AG04449 (cell line): ENCODE data around the gene GRAMD2A.

Experiments used
- CTCF ChIA-PET: fragments of 350-600 bp; formaldehyde crosslinking; extraction: SDS; loops from one replicate; lab custom pipeline; 2021; ENCODE audit warnings: antibody characterized with exemption; lab: Yijun Ruan, JAX
- POLR2A ChIA-PET: fragments of 400-600, 350-600 bp; formaldehyde crosslinking; extraction: SDS; loops from one replicate; lab custom pipeline; 2020; ENCODE audit warnings: antibody characterized with exemption, inconsistent platforms; lab: Yijun Ruan, JAX
- DNase-seq: peaks from one replicate; pipeline ENCODE4 v3.0.0-alpha.2; 2010; ENCODE audit warnings: low read depth, low spot score
- H3K4me3 ChIP-seq: 2 replicates; pipeline ENCODE4 v1.5.1; 2011; ENCODE audit warnings: low read depth, mild to moderate bottlenecking, control low read depth, low read length
- TF ChIP-seq, protein P1 (sequence below): IDR thresholded peaks from one replicate; pipeline ENCODE4 v1.5.1; 2011; ENCODE audit warnings: mild to moderate bottlenecking, moderate library complexity, low read length, control low read depth, inconsistent platforms; ENCODE audit not compliant: insufficient read depth; ENCODE audit errors: missing control alignments

Gene GRAMD2A

DNA sequence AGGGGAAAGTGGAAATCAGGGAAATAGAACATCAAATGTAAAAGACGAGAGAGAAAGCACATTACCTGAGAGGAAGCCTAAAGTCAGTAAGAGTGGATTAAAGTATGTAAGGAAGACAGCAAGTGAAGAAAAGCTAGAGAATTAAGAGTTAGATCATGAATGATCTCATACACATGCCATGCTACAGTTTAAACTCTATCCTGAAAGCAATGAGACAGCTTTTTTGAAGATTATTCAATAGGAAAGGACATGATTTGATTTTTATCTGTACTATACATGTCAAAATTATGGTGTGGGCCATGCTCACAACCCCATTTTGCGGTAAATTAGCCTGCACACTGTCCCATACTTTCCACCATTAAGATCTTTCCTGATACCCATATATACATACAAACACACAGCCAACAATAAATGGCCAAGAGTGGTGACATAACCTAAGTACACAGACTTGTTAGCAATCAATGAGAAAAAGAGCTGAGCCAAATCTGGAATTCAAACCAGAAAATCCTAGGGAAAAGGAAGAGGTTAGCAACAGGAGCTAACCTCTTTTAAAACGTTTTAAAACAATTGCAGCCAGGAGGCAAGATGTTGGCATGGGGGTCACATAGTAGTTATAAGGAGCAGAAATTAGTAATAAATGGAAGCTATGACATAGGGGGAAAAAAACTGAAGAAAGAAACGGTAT lies 84.1 kb downstream of the GRAMD2A start:
- ChIA-PET POLR2A (no interaction called here), CTCF (interaction anchor here (1.4 kb wide), 1 partner anchor 17 kb away, joined by 3 read pairs; no protein-coding TSS in a partner anchor)
- no peak for DNase-seq
- H3K4me3 ChIP-seq: no peak overlapping the region
- TF ChIP-seq, protein P1, sequence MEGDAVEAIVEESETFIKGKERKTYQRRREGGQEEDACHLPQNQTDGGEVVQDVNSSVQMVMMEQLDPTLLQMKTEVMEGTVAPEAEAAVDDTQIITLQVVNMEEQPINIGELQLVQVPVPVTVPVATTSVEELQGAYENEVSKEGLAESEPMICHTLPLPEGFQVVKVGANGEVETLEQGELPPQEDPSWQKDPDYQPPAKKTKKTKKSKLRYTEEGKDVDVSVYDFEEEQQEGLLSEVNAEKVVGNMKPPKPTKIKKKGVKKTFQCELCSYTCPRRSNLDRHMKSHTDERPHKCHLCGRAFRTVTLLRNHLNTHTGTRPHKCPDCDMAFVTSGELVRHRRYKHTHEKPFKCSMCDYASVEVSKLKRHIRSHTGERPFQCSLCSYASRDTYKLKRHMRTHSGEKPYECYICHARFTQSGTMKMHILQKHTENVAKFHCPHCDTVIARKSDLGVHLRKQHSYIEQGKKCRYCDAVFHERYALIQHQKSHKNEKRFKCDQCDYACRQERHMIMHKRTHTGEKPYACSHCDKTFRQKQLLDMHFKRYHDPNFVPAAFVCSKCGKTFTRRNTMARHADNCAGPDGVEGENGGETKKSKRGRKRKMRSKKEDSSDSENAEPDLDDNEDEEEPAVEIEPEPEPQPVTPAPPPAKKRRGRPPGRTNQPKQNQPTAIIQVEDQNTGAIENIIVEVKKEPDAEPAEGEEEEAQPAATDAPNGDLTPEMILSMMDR: no peak

DNA sequence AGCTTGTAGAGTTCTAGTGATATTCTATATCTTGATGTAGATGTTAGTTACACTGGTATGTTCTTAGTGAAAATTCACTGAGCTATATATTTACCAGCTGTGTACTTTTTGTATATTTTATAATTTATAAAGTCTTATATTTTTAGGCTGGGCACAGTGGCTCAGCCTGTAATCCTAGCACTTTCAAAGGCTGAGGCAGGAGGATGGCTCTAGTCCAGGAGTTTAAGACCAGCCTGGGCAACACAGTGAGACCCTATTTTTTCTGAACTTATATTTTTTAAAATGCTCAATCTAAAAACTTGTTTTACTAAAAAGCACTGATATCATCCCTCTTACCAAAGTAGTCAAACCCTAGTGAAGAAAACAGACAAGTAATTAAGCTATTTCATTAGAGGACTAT lies 84.8 kb downstream of the GRAMD2A start:
- ChIA-PET POLR2A (no interaction called here), CTCF (interaction anchor here (1.4 kb wide), 1 partner anchor 16 kb away, joined by 3 read pairs; no protein-coding TSS in a partner anchor)
- TF ChIP-seq, protein P1: no peak
- no peak overlapping the region for H3K4me3 ChIP-seq
- no peak for DNase-seq

DNA sequence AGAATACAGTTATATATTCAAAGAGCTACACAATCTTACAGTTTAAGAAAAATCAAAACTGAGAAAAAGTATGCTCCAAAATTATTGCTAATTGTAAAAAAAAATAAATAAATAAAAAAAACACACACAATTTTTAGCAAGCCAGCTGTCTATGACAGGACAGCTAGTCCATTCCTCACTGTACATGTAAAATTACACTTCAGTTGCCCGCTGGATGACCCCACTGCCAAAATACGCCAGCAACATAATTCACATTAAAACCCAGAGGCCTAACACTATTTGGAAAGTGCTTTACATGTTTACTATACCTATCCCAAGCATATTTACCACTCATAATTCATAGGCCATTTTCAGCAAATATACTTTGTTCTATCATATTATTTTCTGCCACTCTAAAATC lies 85.5 kb downstream of the GRAMD2A start:
- ChIA-PET POLR2A (no interaction called here), CTCF (interaction anchor here (1.5 kb wide), 1 partner anchor 10 kb away, joined by 3 read pairs; no protein-coding TSS in a partner anchor)
- no peak overlapping the region for H3K4me3 ChIP-seq
- TF ChIP-seq, protein P1: no peak
- DNase-seq: no peak

DNA sequence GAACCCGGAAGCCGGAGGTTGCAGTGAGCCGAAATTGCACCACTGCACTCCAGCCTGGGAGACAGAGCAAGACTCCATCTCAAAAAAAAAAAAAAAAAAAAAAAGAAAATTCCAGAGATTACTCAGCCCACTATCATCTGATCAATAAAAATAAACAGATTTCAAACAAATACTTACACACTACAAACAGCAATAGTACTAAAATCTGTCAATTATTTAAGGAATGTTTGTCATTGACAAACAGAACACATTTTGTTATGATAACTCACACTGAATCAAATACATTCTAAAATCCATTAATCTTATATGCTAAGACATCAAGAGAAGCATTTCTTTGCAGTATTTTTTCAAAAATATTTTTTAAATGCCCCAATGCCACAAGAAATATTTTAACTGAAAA lies 87.2 kb downstream of the GRAMD2A start:
- CTCF ChIA-PET: no interaction called here

More for the DNA sequence above, 87.2 kb downstream of the GRAMD2A start:
- H3K4me3 ChIP-seq: no peak overlapping the region
- TF ChIP-seq, protein P1: no peak
- POLR2A ChIA-PET: no interaction called here
- DNase-seq: no peak
